ENCODE data around the gene METAP1D.

The METAP1D gene

GRCh38 chr2:171959998-171960397 is 39.8 kb upstream of the METAP1D start:
- no peak for TF ChIP-seq CTCF (conservative IDR thresholded peaks at IDR 0.05; ENCODE audit: low read depth, low read length)
- no peak overlapping the region for H3K4me3 ChIP-seq (ENCODE audit: low read length)
- DNase-seq (ENCODE audit: low read depth), result no peak

- DNase-seq (ENCODE audit: low read depth), result no peak
- H3K4me3 ChIP-seq (ENCODE audit: low read length), result no peak overlapping the region
- no peak for TF ChIP-seq CTCF (conservative IDR thresholded peaks at IDR 0.05; ENCODE audit: low read depth, low read length)
Observed at GRCh38 chr2:171960570-171960969, 39.2 kb upstream of the METAP1D start.

GRCh38 chr2:171963198-171963597 is 36.6 kb upstream of the METAP1D start:
- DNase-seq (ENCODE audit: low read depth), result no peak
- no peak overlapping the region for H3K4me3 ChIP-seq (ENCODE audit: low read length)
- no peak for TF ChIP-seq CTCF (conservative IDR thresholded peaks at IDR 0.05; ENCODE audit: low read depth, low read length)

GRCh38 chr2:171964308-171964707 is 35.4 kb upstream of the METAP1D start:
- TF ChIP-seq CTCF (conservative IDR thresholded peaks at IDR 0.05; ENCODE audit: low read depth, low read length), result no peak
- H3K4me3 ChIP-seq (ENCODE audit: low read length), result no peak overlapping the region
- DNase-seq (ENCODE audit: low read depth), result no peak

GRCh38 chr2:171965238-171965637 is 34.5 kb upstream of the METAP1D start:
- no peak for DNase-seq (ENCODE audit: low read depth)
- no peak overlapping the region for H3K4me3 ChIP-seq (ENCODE audit: low read length)
- TF ChIP-seq CTCF (conservative IDR thresholded peaks at IDR 0.05; ENCODE audit: low read depth, low read length), result no peak

GRCh38 chr2:171965661-171966060 is 34.1 kb upstream of the METAP1D start:
- DNase-seq (ENCODE audit: low read depth), result no peak
- no peak overlapping the region for H3K4me3 ChIP-seq (ENCODE audit: low read length)
- TF ChIP-seq CTCF (conservative IDR thresholded peaks at IDR 0.05; ENCODE audit: low read depth, low read length), result no peak

GRCh38 chr2:171966235-171966634 is 33.5 kb upstream of the METAP1D start:
- H3K4me3 ChIP-seq (ENCODE audit: low read length), result no peak overlapping the region
- TF ChIP-seq CTCF (conservative IDR thresholded peaks at IDR 0.05; ENCODE audit: low read depth, low read length), result no peak
- no peak for DNase-seq (ENCODE audit: low read depth)
